ENCODE measurements around the gene HBB.

HBB gene

GRCh38 chr11:5227681-5228080 is 810 bp upstream of the HBB start:
- DNase-seq: no peak

DNA sequence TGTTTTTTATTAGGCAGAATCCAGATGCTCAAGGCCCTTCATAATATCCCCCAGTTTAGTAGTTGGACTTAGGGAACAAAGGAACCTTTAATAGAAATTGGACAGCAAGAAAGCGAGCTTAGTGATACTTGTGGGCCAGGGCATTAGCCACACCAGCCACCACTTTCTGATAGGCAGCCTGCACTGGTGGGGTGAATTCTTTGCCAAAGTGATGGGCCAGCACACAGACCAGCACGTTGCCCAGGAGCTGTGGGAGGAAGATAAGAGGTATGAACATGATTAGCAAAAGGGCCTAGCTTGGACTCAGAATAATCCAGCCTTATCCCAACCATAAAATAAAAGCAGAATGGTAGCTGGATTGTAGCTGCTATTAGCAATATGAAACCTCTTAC is 1.4 kb downstream of the HBB start:
- no peak for DNase-seq

DNA sequence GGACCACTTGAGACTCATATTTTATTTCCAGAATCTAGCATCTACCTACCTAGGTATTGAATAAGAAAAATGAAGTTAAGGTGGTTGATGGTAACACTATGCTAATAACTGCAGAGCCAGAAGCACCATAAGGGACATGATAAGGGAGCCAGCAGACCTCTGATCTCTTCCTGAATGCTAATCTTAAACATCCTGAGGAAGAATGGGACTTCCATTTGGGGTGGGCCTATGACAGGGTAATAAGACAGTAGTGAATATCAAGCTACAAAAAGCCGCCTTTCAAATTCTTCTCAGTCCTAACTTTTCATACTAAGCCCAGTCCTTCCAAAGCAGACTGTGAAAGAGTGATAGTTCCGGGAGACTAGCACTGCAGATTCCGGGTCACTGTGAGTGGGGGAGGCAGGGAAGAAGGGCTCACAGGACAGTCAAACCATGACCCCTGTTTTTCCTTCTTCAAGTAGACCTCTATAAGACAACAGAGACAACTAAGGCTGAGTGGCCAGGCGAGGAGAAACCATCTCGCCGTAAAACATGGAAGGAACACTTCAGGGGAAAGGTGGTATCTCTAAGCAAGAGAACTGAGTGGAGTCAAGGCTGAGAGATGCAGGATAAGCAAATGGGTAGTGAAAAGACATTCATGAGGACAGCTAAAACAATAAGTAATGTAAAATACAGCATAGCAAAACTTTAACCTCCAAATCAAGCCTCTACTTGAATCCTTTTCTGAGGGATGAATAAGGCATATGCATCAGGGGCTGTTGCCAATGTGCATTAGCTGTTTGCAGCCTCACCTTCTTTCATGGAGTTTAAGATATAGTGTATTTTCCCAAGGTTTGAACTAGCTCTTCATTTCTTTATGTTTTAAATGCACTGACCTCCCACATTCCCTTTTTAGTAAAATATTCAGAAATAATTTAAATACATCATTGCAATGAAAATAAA is 2.1 kb downstream of the HBB start:
- no peak for DNase-seq

DNA sequence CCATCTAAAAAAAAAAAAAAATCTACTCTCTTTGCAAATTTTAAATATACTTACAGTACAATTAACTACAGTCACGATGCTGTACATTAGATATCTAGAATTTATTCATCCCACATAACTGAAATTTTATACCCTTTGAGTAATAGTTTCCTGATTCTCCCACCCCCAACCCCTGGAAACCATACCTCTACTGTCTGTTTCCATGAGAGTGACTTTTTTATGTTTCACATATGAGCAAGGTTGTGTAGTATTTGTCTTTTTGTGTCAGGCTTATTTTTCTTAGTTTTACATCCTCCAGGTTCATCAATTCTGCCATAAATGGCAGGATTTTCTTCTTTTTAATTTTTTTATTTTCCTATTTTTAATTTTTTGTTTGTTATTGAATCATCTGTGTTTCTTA is 3.2 kb downstream of the HBB start:
- no peak for DNase-seq

DNA sequence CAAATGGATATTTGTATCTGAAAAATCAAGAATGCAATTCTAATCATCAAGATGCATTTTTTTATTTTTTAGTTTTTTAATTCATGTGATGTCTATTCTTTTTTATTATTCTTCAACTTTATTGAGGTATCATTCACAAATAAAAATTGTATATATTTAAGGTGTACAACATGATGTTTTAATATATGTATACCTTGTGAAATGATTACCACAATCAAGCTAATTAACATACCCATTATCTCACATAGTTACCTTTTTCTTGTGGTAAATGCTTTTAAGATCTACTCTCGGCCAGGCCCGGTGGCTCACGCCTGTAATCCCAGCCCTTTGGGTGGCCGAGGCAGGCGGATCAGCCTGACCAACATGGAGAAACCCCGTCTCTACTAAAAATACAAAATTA is 3.7 kb downstream of the HBB start:
- DNase-seq: no peak

DNA sequence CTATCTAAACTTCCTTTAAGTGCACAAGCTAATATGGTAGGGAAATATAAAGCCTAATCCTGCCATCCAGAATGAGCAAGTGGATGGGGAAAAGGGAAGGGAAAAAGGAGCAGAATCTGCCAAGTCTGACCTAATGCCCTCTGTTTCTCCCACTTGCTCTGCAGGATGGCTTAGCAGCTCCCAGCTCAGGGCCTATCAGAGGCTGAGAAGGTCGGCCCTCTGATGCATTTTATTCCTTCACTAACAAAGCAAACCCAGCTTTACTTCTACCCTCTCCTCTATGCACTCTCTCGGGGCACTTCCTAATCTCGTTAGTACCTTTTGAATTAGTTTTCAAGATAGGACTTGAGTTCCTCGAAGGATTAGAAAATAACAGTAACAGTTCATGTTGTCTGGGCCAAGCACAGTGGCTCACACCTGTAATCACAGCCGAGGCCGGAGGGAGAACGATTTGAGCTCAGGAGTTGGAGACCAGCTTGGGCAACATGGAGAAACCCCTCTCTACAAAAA is 16.4 kb downstream of the HBB start:
- DNase-seq: no peak

- DNase-seq: peak in 1 of 58 donors; percentile 3
Observed at GRCh38 chr11:5204787-5205186, 22.1 kb downstream of the HBB start.

DNA sequence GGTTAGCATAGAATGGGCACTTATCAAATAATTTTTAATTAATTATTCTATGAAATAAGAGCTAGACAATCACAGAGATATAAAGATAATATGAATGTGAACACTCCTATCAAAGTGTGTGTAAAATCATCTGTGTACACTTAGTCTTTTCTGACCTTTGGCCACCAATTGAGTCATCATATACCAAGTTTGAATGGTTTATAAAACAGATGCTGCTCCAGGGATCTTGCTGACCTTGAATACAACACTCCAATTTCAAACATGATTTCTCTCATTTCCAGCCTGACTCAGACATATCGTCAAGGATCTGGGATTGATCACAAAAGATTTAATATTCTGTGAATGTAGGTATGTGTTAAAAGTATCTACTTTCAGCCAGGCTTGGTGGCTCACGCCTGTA is 23.5 kb downstream of the HBB start:
- no peak for DNase-seq

- DNase-seq: no peak
Observed at GRCh38 chr11:5200582-5200981, 26.3 kb downstream of the HBB start, which contains the start of gene OR51V1. OR51V1 (minus strand) TSS chr11:5200682; CDS start chr11:5200682, 0 bp downstream.

- no peak for DNase-seq
Observed at GRCh38 chr11:5198285-5198684, 28.6 kb downstream of the HBB start.

GRCh38 chr11:5197536-5197935 is 29.3 kb downstream of the HBB start:
- no peak for DNase-seq

- no peak for DNase-seq
Observed at GRCh38 chr11:5196731-5197130, 30.1 kb downstream of the HBB start.

DNA sequence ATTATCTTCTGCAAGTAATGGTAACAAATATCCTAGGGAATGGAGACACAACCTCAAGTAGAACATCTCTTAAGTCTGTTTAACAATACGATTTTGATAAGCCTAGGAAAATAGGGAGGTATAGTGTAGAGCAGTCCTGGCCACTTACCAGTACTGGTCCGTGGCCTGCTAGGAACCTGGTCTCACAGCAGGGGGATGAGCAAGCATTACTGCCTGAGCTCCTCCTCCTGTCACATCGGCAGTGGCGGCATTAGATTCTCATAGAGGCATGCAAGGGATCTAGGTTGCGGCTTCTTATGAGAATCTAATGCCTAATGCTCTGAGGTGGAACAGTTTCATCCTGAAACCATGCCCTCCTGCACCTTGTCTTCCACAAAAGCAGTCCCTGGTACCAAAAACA is 30.8 kb downstream of the HBB start:
- DNase-seq: no peak

DNA sequence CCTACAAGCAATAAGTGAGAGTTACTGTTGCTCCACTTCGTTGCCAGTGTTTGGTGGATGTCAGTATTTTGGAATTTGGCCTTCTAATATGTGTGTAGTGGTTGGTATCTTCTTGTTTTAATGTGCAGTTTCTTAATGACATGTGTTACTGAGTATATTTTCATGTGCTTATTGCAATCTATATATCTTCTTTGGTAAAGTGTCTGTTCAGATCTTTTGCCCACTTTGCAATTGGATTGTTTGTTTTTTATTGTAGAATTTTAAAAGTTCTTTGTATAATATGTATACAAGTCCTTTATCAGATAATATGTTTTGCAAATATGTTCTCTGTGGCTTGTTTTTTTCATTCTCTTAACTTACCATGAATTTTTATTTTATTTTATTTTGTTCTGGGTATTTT is 34.1 kb downstream of the HBB start:
- DNase-seq: no peak

DNA sequence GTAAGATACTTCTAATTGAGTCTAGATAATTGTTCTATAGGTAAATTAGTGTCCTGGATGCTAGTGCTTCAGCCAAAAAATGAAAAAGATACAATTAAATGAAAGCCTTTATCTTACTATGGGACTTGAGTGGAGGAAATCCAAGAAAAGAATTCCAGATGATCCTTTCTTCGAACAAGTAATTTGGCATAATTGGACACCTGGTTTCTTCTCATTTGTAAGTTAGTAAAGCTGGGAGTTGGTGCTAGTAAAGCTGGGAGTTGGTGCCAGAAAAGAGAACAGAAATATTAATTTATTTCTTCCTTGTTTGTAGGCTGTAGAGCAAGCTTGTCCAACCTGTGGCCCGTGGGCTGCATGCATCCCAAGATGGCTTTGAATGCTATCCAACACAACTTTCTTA is 38.7 kb downstream of the HBB start:
- DNase-seq: no peak

DNA sequence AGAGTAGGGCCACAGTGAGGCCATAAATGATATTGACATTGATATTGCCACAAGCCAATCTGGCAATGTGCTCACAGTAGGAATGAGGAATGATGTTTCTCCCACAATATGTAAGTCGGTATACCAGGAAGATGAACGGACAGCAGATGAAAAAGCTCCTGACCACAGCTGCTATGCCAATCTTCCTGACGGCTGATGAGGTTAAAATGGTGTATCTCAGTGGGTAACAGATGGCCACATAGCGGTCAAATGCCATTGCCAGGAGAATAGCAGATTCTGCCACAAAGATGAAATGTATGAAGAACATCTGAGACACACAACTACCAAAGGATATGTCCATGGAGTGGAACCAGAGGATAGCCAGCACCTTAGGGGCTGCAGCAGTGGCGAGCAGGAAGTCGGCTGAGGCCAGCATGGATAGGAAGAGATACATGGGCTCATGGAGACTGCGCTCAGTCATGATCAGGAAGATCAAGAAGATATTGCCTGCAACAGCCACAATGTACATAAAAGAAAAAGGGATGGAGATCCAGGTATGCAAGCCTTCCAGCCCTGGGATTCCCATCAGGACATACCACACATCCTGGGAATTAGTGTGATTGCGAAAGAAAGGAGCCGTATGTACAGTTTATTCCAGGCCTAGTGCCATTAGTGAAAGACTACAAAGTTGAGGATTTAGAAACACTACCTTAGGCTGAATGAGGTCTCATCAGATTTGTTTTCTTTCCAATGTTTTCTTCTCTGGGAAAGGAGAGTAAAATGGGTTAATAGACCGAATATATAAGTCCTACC is 48.6 kb downstream of the HBB start:
- DNase-seq: no peak

Data from anterior cingulate cortex (tissue), 58 donors.